AG04449 (cell line): ENCODE data around the gene COL9A1.

Experiments used
- CTCF ChIA-PET: fragments of 350-600 bp; formaldehyde crosslinking; extraction: SDS; loops from one replicate; lab custom pipeline; 2021; ENCODE audit warnings: antibody characterized with exemption; lab: Yijun Ruan, JAX
- POLR2A ChIA-PET: fragments of 400-600, 350-600 bp; formaldehyde crosslinking; extraction: SDS; loops from one replicate; lab custom pipeline; 2020; ENCODE audit warnings: antibody characterized with exemption, inconsistent platforms; lab: Yijun Ruan, JAX
- DNase-seq: peaks from one replicate; pipeline ENCODE4 v3.0.0-alpha.2; 2010; ENCODE audit warnings: low read depth, low spot score
- H3K4me3 ChIP-seq: 2 replicates; pipeline ENCODE4 v1.5.1; 2011; ENCODE audit warnings: low read depth, mild to moderate bottlenecking, control low read depth, low read length
- TF ChIP-seq, protein P1 (sequence below): IDR thresholded peaks from one replicate; pipeline ENCODE4 v1.5.1; 2011; ENCODE audit warnings: mild to moderate bottlenecking, moderate library complexity, low read length, control low read depth, inconsistent platforms; ENCODE audit not compliant: insufficient read depth; ENCODE audit errors: missing control alignments

Gene COL9A1

DNA sequence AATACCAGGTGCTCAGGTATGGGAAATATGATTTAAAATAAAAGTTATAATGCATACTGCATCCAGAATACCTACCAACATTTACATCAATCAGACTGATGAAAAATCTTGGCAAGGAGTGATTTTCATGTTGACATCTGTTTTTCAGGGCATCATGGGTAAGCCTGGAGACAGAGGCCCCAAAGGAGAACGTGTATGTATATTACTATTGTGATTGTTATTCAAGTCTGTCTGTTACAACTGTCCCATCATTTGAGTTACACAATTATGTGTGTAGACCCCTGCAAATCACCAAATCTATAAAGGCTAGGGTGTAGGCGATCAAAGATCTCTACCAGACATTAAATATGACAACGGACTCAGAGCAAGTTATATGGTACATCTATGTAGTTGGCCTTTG, 118.2 kb downstream of the COL9A1 start:
- TF ChIP-seq, protein P1, sequence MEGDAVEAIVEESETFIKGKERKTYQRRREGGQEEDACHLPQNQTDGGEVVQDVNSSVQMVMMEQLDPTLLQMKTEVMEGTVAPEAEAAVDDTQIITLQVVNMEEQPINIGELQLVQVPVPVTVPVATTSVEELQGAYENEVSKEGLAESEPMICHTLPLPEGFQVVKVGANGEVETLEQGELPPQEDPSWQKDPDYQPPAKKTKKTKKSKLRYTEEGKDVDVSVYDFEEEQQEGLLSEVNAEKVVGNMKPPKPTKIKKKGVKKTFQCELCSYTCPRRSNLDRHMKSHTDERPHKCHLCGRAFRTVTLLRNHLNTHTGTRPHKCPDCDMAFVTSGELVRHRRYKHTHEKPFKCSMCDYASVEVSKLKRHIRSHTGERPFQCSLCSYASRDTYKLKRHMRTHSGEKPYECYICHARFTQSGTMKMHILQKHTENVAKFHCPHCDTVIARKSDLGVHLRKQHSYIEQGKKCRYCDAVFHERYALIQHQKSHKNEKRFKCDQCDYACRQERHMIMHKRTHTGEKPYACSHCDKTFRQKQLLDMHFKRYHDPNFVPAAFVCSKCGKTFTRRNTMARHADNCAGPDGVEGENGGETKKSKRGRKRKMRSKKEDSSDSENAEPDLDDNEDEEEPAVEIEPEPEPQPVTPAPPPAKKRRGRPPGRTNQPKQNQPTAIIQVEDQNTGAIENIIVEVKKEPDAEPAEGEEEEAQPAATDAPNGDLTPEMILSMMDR, result no peak
- H3K4me3 ChIP-seq, result no peak overlapping the region
- ChIA-PET CTCF (no interaction called here), POLR2A (no interaction called here)
- DNase-seq, result no peak

DNA sequence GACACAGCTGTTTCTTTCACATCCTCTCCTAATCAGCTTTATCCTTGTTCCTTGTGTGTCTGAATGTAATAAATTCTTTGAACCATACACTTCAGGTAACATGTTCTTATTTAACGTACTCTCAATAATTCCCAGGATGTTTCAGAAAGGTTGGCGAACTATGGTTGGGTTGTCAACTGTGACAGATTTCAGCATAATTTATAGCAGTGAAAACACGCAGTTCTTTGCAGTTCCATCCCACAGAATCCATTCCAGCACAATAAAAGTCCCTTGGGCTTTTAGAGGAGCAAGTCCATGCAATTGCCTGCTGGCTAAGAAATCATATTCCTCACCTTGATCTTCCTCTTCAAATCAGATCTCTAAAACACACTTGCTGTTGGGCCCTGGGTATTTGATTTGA, 119.3 kb downstream of the COL9A1 start:
- DNase-seq, result no peak
- no peak overlapping the region for H3K4me3 ChIP-seq
- ChIA-PET POLR2A (no interaction called here), CTCF (no interaction called here)
- TF ChIP-seq, protein P1, result no peak

DNA sequence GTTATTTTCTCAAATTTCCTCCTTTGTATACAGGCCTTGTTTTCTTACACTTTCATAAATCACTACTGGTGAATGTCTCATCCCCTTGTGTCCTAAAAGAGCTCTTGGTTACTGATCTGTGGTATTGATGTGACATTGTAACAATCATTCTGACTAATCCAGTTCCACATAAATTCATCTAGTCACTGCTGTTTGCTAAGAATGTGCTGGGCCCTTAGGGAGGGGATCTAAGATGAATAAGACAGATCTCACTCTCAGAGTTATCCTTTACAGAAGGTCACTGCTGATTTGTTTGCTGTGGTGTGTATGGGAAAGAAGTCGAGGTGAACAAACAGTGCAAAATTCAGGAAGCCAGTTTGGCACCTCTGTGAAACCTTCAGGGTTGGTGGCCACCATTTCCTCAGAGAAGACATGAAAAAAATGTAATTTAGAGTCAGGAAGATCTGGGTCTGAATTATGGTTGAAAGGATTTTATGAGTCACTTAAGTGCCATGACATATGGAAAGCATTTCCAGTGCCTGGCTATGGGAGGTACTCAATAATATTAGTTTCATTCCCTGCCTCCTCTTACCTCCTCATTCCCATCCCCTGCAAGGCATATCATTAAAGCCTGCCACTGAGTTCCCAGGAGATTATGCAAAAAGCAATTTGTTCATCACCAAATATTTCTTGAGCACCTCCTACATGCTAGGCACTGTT, 121.8 kb downstream of the COL9A1 start:
- TF ChIP-seq, protein P1, result no peak
- H3K4me3 ChIP-seq, result no peak overlapping the region
- ChIA-PET POLR2A (interaction anchor here (0.5 kb wide), 1 partner anchor 22 kb away, joined by 3 read pairs; no protein-coding TSS in a partner anchor), CTCF (no interaction called here)
- no peak for DNase-seq

DNA sequence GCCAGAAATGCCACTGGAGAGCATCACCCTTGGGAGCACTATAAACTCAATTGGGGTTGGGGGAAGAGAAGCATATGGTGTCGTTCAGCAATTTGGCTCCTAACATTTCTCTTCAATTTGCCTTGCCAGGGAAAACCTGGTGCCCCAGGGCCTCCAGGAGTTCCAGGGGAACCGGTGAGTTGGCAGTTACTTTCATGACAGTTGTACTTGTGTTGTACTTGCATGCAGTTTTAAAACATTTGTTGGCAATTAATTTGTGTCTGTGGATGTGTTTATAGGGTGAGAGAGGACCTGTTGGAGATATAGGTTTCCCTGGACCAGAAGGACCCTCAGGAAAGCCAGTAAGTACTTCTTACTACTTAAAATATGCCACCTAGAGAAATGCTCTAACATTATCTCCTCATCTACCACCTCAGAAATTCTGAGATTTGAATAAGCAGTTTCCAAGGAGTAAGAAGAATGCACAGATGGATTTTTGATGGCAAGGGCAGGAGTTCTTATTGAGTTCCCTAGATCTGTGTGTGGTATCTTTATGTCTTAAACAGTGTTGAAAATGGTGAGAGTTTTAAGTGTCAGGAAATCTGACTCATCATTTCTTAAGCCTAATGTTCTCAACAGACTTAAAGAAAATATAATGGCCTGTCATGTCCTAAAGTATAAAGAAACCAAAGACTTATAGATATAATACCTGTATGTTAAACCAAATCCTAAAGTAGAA, 122.5 kb downstream of the COL9A1 start:
- POLR2A ChIA-PET, result no interaction called here
- CTCF ChIA-PET, result no interaction called here
- H3K4me3 ChIP-seq, result no peak overlapping the region
- no peak for DNase-seq
- TF ChIP-seq, protein P1, result no peak

DNA sequence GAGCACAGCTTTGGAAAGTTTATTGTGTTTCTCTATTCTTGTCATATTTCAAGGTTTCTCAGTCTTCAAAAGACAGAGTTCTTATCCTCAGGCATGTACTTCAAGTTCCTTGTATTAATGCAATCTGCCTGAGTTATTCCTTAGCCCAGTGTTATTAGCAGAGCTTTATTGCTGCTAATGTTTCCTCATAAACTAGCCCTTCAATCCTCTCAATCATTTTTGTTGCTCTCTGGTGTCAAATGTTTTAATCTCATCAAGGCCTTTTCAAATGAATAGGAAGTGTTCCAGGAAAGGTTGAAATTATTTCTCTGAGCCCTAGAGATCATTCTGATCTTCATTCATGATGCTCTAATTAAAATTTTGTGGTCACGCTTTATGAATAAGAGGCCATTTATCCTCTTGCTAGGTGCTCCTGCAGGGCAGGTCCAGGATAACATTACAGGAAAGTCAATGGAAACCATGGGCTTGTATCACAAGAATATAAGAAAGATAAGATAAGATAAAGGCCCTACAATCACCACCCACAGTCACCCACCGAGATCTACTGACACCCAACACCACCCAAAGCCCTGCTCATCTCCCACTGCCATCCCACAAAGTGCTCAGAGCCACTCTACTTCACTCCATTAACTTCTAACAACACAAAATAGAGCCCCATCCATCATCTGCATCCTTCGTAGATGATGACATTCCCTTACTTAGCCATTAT, 125.9 kb downstream of the COL9A1 start:
- ChIA-PET CTCF (interaction anchor here (1.0 kb wide), 1 partner anchor 11 kb away, joined by 3 read pairs; no protein-coding TSS in a partner anchor), POLR2A (no interaction called here)
- TF ChIP-seq, protein P1, result no peak
- H3K4me3 ChIP-seq, result no peak overlapping the region
- no peak for DNase-seq

DNA sequence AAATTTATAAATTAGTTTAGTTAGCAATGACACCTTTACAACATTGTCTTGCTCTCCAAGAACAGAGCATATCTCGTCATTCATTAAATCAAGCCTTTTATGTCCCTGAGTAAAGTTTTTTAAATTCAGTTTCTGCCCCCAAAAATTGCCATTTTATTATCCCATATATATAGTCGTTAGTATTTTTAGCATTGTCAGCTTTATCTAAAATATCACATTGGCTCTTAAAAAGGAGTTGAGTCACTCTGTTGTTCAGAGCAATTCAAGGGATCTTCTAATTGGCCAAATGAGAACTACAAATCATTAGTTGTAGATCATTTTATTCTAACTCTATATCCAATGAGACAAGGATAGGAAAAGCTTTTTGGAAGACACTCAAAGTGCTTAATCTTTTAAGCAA, 127.1 kb downstream of the COL9A1 start:
- CTCF ChIA-PET, result interaction anchor here (1.0 kb wide), 1 partner anchor 10 kb away, joined by 3 read pairs; no protein-coding TSS in a partner anchor
- POLR2A ChIA-PET, result interaction anchor here (0.7 kb wide), 1 partner anchor 534 kb away, joined by 3 read pairs; no protein-coding TSS in a partner anchor

More for the DNA sequence above, 127.1 kb downstream of the COL9A1 start:
- DNase-seq, result no peak
- TF ChIP-seq, protein P1, result no peak
- no peak overlapping the region for H3K4me3 ChIP-seq
